GM12878 (cell line): Measurements from ENCODE around the gene GDPD1. TPM values are rescaled to one million over a fixed set of nuclear protein-coding genes. Genes with fewer than 3 reads are reported as not detected.

ENCODE experiments used
- ATAC-seq: fragments of 200-7000 bp; cut with Tn5 transposase; 3 replicates; pipeline ENCODE4 v1.9.1; 2020; ENCODE audit warnings: mild to moderate bottlenecking, moderate library complexity
- BruUV-seq: library from RNA; stranded (reverse); fragments of 400-500 nt; replicated peaks from 2 replicates; lab custom pipeline; 2021; lab: Mats Ljungman, UMichigan
- CTCF ChIA-PET: fragments of 300-600 bp; sonication (Branson Sonifier 250); formaldehyde crosslinking; extraction: SDS; loops from one replicate; lab custom pipeline; 2021; ENCODE audit warnings: inconsistent platforms; lab: Yijun Ruan, JAX
- POLR2A ChIA-PET: fragments of 350-600 bp; formaldehyde crosslinking; extraction: SDS; loops from one replicate; lab custom pipeline; 2021; ENCODE audit warnings: inconsistent platforms; lab: Charles Lee
- RAD21 ChIA-PET: fragments of 300-600 bp; sonication (Branson Sonifier 250); formaldehyde crosslinking; loops from one replicate; lab custom pipeline; 2023; ENCODE audit warnings: antibody characterized with exemption; ENCODE audit not compliant: unreplicated experiment; lab: Charles Lee
- SMC1A ChIA-PET: fragments of 300-600 bp; sonication (Branson Sonifier 250); formaldehyde crosslinking; loops from one replicate; lab custom pipeline; 2023; ENCODE audit not compliant: unreplicated experiment, uncharacterized antibody; lab: Charles Lee
- DNase-seq: peaks from one replicate; pipeline ENCODE4 v3.0.0-alpha.2; 2011; ENCODE audit warnings: low read depth, low spot score
- FAIRE-seq: peaks from 3 replicates; lab custom pipeline; 2011; peaks lifted over from hg19 to GRCh38; lab: Jason Lieb, UNC
- H2AFZ ChIP-seq: 2 replicates; pipeline ENCODE4 v1.6.0; 2011; ENCODE audit warnings: low read depth, low read length, control low read depth; ENCODE audit not compliant: control insufficient read depth
- H3K27ac ChIP-seq: 2 replicates; pipeline ENCODE4 v1.5.1; 2011; ENCODE audit warnings: control low read depth; ENCODE audit not compliant: control insufficient read depth, insufficient read depth
- H3K27me3 ChIP-seq, 2 experiments: replicated peaks in 1 of 2; 2 replicates each; pipeline versions ENCODE4 v1.6.0 to v1.6.1; 2011; ENCODE audit warnings: low read length in 1 of 2; ENCODE audit not compliant: control insufficient read depth in 2 of 2, insufficient read depth in 2 of 2
- H3K36me3 ChIP-seq, 2 experiments: 2 replicates each; pipeline ENCODE4 v1.5.1; 2011; ENCODE audit warnings: low read length in 1 of 2; ENCODE audit not compliant: control insufficient read depth in 2 of 2, insufficient read depth in 2 of 2
- H3K4me1 ChIP-seq: 2 replicates; pipeline ENCODE4 v1.6.1; 2011; ENCODE audit warnings: mild to moderate bottlenecking, low read length, moderate library complexity, mixed read lengths; ENCODE audit not compliant: control insufficient read depth, insufficient read depth
- H3K4me2 ChIP-seq: 2 replicates; pipeline ENCODE4 v1.6.0; 2011; ENCODE audit warnings: control low read depth; ENCODE audit not compliant: control insufficient read depth, insufficient read depth
- H3K4me3 ChIP-seq: fragments of 200-600 bp; sonication (generic); 2 replicates; pipeline ENCODE4 v1.5.1; 2016
- H3K79me2 ChIP-seq: 2 replicates; pipeline ENCODE4 v1.6.0; 2011; ENCODE audit warnings: low read length; ENCODE audit not compliant: control insufficient read depth, insufficient read depth
- H3K9ac ChIP-seq: 2 replicates; pipeline ENCODE4 v1.8.0; 2011; ENCODE audit warnings: low read length, control low read depth, mixed read lengths; ENCODE audit not compliant: control insufficient read depth, insufficient read depth
- H3K9me3 ChIP-seq: replicated peaks from 3 replicates; pipeline ENCODE4 v1.5.1; 2011; ENCODE audit warnings: mild to moderate bottlenecking, low read length; ENCODE audit not compliant: control insufficient read depth, insufficient read depth
- H4K20me1 ChIP-seq: 2 replicates; pipeline ENCODE4 v1.6.0; 2011; ENCODE audit not compliant: control insufficient read depth, insufficient read depth
- ATF3 ChIP-seq: IDR thresholded peaks from 2 replicates; pipeline ENCODE4 v1.6.1; 2011; ENCODE audit warnings: low read depth, mild to moderate bottlenecking, low read length, moderate library complexity, borderline replicate concordance; ENCODE audit errors: extremely low read depth
- CHD4 ChIP-seq: fragments of 200-600 bp; sonication (generic); IDR thresholded peaks from 2 replicates; pipeline ENCODE4 v1.6.1; 2016; ENCODE audit warnings: mild to moderate bottlenecking
- CUX1 ChIP-seq: IDR thresholded peaks from 2 replicates; pipeline ENCODE4 v1.6.1; 2012; ENCODE audit warnings: improper control_type of control experiment, low read depth, low read length; ENCODE audit not compliant: insufficient replicate concordance
- FOXK2 ChIP-seq: fragments of 450-650 bp; IDR thresholded peaks from 2 replicates; pipeline ENCODE4 v1.6.1; 2017; ENCODE audit warnings: mild to moderate bottlenecking, moderate library complexity
- GABPA ChIP-seq: IDR thresholded peaks from 2 replicates; pipeline ENCODE4 v1.6.1; 2014; ENCODE audit warnings: antibody characterized with exemption, low read depth, mild to moderate bottlenecking, inconsistent platforms
- IKZF2 ChIP-seq, 2 experiments: fragments of 450-650 bp; IDR thresholded peaks; 2 replicates each; pipeline ENCODE4 v1.6.1; 2017; ENCODE audit warnings: mild to moderate bottlenecking in 2 of 2, moderate library complexity in 2 of 2
- NR2F1 ChIP-seq: fragments of 450-650 bp; conservative IDR thresholded peaks from 2 replicates; pipeline ENCODE4 v1.6.1; 2017; ENCODE audit warnings: mild to moderate bottlenecking
- RELA ChIP-seq: fragments of 450-650 bp; IDR thresholded peaks from 2 replicates; pipeline ENCODE4 v1.8.0; 2014; ENCODE audit warnings: borderline replicate concordance; ENCODE audit not compliant: partially characterized antibody
- SKIL ChIP-seq: fragments of 450-650 bp; IDR thresholded peaks from 2 replicates; pipeline ENCODE4 v1.6.1; 2017; ENCODE audit warnings: mild to moderate bottlenecking, low read depth, inconsistent platforms; ENCODE audit not compliant: poor library complexity, severe bottlenecking
- TCF3 ChIP-seq: IDR thresholded peaks from 2 replicates; pipeline ENCODE4 v1.6.1; 2012; ENCODE audit warnings: low read depth, mild to moderate bottlenecking, low read length, borderline replicate concordance; ENCODE audit not compliant: insufficient read depth
- WGBS: methylation state at CpG from one replicate; pipeline ENCODE4 v1.1.6; 2016; ENCODE audit warnings: low lambda C conversion rate; ENCODE audit not compliant: insufficient replicate concordance, insufficient coverage; ENCODE audit errors: missing lambda C conversion rate; 5-methylcytosine and 5-hydroxymethylcytosine counted together
- in situ Hi-C: fragments of 300-500 bp; cut with MboI; formaldehyde crosslinking; loops from 9 replicates; pipeline ENCODE4 v1.14.3; 2018; ENCODE audit warnings: mixed read lengths
- intact Hi-C: fragments of 100-400 bp; cut with micrococcal nuclease; formaldehyde crosslinking; loops from one replicate; pipeline ENCODE4 v1.14.2; 2022; ENCODE audit not compliant: unreplicated experiment
- polyA plus RNA-seq, 11 experiments: library from polyadenylated mRNA; depleted of rRNA in 4 of 11; unstranded in 6 of 11; stranded (reverse) in 5 of 11; fragments of >200 nt; fragmentation: Nextera tagmentation in 4 of 11; fragmentation: Illumina TruSeq in 1 of 11; extraction: Ambion mirVana in 4 of 11; extraction: Trizol in 1 of 11; gene quantifications; 1 replicate in 1 of 11; 2 replicates in 10 of 11; pipeline versions ENCODE4 v1.2.1 to v1.2.3, GENCODE V29; 2011 to 2016; ENCODE audit warnings: inconsistent platforms in 2 of 11, missing spikeins in 2 of 11, low read depth in 1 of 11
- total RNA-seq, 4 experiments: library from RNA; depleted of rRNA in 3 of 4; stranded (reverse); fragments of >200 nt in 3 of 4; fragmentation: Illumina TruSeq in 1 of 4; extraction: Trizol in 1 of 4; gene quantifications; 2 replicates each; pipeline versions ENCODE4 v1.2.1 to v1.2.3, GENCODE V29; 2013 to 2021

The GDPD1 gene
- total and polyA plus RNA-seq, 10 of the 15 experiments (the other 5 are each of a cell fraction or from before 2014, with no cell fraction given) = 0.18 to 1.6 (median 0.69) TPM

- no peak for TF ChIP-seq CUX1
Measured at GRCh38 chr17:59172436-59173004, 47.8 kb upstream of the GDPD1 start (continued).

- RAD21 ChIA-PET = interaction anchor here (1.1 kb wide), 1 partner anchor 23 kb away, joined by 3 read pairs; no protein-coding TSS in a partner anchor
- H3K79me2 ChIP-seq = no peaks in the 10 kb centered on the region
- H3K36me3 ChIP-seq = peaks cover 12 to 18% of the 10 kb centered on the region in 2 experiments
- SMC1A ChIA-PET = no interaction called here
- no peak overlapping the region for H3K27ac ChIP-seq
- H3K4me2 ChIP-seq = no peak overlapping the region
- FAIRE-seq = no peak
- no peak overlapping the region for H3K9ac ChIP-seq
- H4K20me1 ChIP-seq = no peaks in the 10 kb centered on the region
- no peak for DNase-seq
- 100% methylated on average over 9 of the region's 11 CpGs for WGBS
- CTCF ChIA-PET = no interaction called here
- TF ChIP-seq GABPA (no peak), NR2F1 (no peak), IKZF2 (IDR thresholded peaks at IDR 0.05) (no peak), CHD4 (no peak), ATF3 (no peak), TCF3 (no peak), FOXK2 (no peak), RELA (no peak), SKIL (no peak)
- H2AFZ ChIP-seq = no peak overlapping the region
- in situ Hi-C loops (no loop called here), intact Hi-C loops (no loop called here)
- no peaks in the 10 kb centered on the region for H3K27me3 ChIP-seq
- H3K4me3 ChIP-seq = no peak overlapping the region
- H3K9me3 ChIP-seq = no peaks in the 10 kb centered on the region; the same call in 2 of the 3 replicates
- BruUV-seq = no TSS peak
- POLR2A ChIA-PET = no interaction called here
- no peaks in the 10 kb centered on the region for H3K4me1 ChIP-seq
- no peak for ATAC-seq
Measured at GRCh38 chr17:59174671-59175070, 45.6 kb upstream of the GDPD1 start.
